ENCODE measurements around the gene ALOX12.

ALOX12 gene

DNA sequence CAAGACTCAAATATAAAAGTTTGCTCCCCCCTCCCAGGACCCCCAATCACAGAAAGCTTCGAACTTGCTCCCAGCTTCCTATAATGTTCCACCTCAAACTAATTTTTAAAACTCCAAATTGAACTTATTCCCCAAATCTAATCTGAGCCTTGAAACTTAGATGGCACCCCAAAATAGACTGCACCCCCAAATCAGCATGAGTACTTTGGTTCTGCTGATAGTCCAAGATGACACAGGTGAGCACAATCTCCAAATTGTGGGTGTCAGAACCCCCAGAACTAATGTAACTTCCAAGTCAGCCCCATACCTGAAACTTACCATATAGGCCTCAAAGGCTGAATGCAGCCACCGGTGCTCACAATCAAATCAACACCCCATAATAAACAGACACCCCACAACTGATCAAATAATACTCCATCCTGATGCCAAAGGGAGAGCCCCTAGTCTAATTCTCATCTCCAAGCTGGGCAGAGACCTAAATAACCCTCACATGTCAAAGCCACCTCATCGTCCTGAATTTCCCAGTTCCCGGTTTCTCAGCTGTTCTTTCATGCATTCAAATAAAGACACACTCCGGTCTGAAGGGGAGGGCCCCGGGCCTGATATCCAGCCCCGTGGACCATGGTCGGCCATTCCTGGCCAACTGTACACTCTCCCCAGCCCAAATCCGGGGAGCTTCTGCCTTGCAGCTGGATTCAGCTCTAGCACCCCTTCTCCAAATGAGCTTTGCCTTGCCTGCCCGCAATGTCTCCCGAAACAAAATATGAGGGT lies 25.2 kb downstream of the ALOX12 start:
- in situ Hi-C loops (cut with MboI; ENCODE audit: low sequenced_read_pairs), result loop anchor here (25.0 kb wide), 1 partner anchor 559 kb away; no protein-coding TSS in a partner anchor

GRCh38 chr17:7021993-7022778 lies 26.3 kb downstream of the ALOX12 start:
- in situ Hi-C loops (cut with MboI; ENCODE audit: low sequenced_read_pairs), result loop anchor here (25.0 kb wide), 1 partner anchor 560 kb away; no protein-coding TSS in a partner anchor

- in situ Hi-C loops (cut with MboI; ENCODE audit: low sequenced_read_pairs), result loop anchor here (25.0 kb wide), 1 partner anchor 561 kb away; no protein-coding TSS in a partner anchor
Observed at GRCh38 chr17:7022781-7023571, 27.1 kb downstream of the ALOX12 start, which contains the start of gene BCL6B. BCL6B (plus strand) TSS chr17:7023050; CDS start chr17:7023672, 622 bp downstream.

DNA sequence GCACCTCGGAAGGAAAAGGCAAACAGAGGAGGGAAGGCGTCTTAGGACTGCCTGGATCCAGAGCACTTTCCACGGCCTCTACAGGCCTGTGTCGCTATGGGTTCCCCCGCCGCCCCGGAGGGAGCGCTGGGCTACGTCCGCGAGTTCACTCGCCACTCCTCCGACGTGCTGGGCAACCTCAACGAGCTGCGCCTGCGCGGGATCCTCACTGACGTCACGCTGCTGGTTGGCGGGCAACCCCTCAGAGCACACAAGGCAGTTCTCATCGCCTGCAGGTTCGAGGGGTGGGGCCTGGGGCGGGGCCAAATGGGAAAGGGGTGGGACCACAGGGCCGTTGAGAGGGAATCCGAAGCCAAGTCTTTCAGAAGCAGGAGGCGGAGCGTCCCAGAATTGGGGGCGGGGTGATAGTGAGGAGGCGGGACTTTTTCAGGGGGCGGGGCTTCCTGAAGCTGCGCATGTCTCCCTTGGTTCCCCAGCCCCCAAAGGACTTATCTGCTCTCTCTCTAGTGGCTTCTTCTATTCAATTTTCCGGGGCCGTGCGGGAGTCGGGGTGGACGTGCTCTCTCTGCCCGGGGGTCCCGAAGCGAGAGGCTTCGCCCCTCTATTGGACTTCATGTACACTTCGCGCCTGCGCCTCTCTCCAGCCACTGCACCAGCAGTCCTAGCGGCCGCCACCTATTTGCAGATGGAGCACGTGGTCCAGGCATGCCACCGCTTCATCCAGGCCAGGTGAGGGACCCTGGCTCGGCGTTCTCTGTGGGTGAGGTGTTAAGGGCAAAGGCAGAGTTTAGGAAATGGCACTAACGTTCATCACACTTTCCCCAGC lies 27.9 kb downstream of the ALOX12 start:
- in situ Hi-C loops (cut with MboI; ENCODE audit: low sequenced_read_pairs), result loop anchor here (25.0 kb wide), 1 partner anchor 561 kb away; no protein-coding TSS in a partner anchor

DNA sequence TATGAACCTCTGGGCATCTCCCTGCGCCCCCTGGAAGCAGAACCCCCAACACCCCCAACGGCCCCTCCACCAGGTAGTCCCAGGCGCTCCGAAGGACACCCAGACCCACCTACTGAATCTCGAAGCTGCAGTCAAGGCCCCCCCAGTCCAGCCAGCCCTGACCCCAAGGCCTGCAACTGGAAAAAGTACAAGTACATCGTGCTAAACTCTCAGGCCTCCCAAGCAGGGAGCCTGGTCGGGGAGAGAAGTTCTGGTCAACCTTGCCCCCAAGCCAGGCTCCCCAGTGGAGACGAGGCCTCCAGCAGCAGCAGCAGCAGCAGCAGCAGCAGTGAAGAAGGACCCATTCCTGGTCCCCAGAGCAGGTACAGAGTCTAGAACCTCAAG lies 28.5 kb downstream of the ALOX12 start:
- in situ Hi-C loops (cut with MboI; ENCODE audit: low sequenced_read_pairs), result loop anchor here (25.0 kb wide), 1 partner anchor 562 kb away; no protein-coding TSS in a partner anchor

DNA sequence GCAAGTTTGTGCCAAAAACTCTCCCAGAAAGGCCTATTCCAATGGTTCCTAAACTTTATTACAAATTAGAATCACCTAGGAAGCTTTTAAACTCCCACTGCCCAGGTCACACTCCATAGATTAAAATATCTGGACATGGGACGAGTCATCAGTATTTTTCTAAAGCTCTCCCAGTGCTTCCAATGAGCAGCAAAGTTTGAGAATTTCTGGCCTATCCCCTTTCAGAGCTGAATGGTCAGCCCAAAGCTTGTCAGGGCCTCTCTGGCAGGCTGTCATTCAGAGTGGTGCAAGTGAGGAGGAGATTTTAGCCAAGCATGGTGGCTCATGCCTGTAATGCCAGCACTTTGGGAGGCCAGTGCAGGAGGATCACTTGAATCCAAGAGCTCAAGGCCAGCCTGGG lies 29.4 kb downstream of the ALOX12 start:
- in situ Hi-C loops (cut with MboI; ENCODE audit: low sequenced_read_pairs), result no loop called here

DNA sequence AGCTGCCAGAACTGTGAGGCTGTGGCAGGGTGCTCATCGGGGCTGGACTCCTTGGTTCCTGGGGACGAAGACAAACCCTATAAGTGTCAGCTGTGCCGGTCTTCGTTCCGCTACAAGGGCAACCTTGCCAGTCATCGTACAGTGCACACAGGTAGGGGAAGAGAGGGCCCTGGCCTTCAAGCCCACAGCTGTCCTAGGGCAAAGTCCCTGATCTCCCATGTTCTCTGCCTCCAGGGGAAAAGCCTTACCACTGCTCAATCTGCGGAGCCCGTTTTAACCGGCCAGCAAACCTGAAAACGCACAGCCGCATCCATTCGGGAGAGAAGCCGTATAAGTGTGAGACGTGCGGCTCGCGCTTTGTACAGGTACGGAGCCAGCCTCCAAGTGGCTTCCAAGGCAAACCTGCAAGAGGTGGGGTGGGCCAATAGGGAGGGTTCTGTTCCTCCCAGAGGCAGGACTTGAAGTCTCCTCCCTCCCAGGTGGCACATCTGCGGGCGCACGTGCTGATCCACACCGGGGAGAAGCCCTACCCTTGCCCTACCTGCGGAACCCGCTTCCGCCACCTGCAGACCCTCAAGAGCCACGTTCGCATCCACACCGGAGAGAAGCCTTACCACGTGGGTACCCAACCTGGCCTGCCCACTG lies 30.7 kb downstream of the ALOX12 start:
- in situ Hi-C loops (cut with MboI; ENCODE audit: low sequenced_read_pairs), result no loop called here

GRCh38 chr17:7027335-7027734 lies 31.5 kb downstream of the ALOX12 start:
- in situ Hi-C loops (cut with MboI; ENCODE audit: low sequenced_read_pairs), result no loop called here

- in situ Hi-C loops (cut with MboI; ENCODE audit: low sequenced_read_pairs), result no loop called here
Observed at GRCh38 chr17:7029096-7029495, 33.2 kb downstream of the ALOX12 start.

- in situ Hi-C loops (cut with MboI; ENCODE audit: low sequenced_read_pairs), result no loop called here
Observed at GRCh38 chr17:7029659-7030058, 33.8 kb downstream of the ALOX12 start.

- in situ Hi-C loops (cut with MboI; ENCODE audit: low sequenced_read_pairs), result no loop called here
Observed at GRCh38 chr17:7034955-7035590, 39.2 kb downstream of the ALOX12 start.

DNA sequence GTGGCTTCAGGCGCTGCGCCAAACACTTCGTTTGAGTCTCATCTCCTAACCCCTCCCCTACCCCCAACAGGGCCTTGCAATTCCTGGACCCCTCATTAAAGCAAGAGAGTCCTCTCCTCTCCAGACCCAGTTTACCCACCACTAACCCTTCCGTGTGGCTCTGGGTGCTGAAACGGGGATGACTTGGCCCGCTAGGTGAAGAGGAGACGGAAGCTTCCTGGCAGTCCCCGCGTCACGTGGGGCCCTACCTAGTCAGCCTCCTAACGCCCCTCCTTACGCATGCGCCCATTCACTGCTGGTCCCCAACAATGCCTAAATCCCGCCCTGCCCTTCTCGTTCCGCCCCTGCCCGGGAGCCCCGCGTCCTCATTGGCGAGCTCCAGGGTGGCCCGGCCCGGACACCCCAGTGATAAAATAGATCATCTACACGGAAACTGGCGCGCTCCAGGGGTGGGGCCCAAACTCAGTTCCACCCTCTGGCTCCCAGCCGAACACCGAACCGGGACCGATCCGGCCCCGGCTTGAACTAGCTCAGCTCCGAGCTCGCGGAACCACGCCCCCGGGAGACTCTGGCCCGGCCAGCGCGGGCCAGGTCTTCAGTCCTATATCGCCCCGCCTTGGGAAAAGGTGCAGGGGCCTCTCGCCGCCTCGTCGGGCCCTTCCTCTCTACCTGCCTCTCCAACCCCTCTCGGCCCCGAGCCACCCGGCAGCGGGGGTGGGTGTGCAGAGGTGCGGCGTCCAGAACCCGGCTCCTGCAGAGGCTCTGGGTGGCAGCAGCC lies 39.9 kb downstream of the ALOX12 start, which contains the start of gene SLC16A13:
SLC16A13 (plus strand) TSS at position 425 of the 778 bp plus-strand sequence. CDS start 368 bp downstream, outside the sequence.
- in situ Hi-C loops (cut with MboI; ENCODE audit: low sequenced_read_pairs), result no loop called here

GRCh38 chr17:7038025-7038862 lies 42.4 kb downstream of the ALOX12 start:
- in situ Hi-C loops (cut with MboI; ENCODE audit: low sequenced_read_pairs), result no loop called here

GRCh38 chr17:7039832-7040231 lies 44.0 kb downstream of the ALOX12 start:
- in situ Hi-C loops (cut with MboI; ENCODE audit: low sequenced_read_pairs), result loop anchor here (10.0 kb wide), 1 partner anchor 95 kb away; no protein-coding TSS in a partner anchor

- in situ Hi-C loops (cut with MboI; ENCODE audit: low sequenced_read_pairs), result loop anchor here (10.0 kb wide), 1 partner anchor 93 kb away; no protein-coding TSS in a partner anchor
Observed at GRCh38 chr17:7041607-7042500, 46.0 kb downstream of the ALOX12 start.

Data from HL-60/S4 treated with retinoic acid at 250 ng/mL for 4 days and 3 days (cell line).